ENCODE data around the gene SMCO2. TPM values are rescaled to one million over a fixed set of nuclear protein-coding genes. Genes with fewer than 3 reads are reported as not detected.

SMCO2 gene
- total and polyA plus RNA-seq, 2 of the 13 experiments (the other 11 are each of a cell fraction or from before 2014, with no cell fraction given), result 0.15 TPM; not detected in 1

DNA sequence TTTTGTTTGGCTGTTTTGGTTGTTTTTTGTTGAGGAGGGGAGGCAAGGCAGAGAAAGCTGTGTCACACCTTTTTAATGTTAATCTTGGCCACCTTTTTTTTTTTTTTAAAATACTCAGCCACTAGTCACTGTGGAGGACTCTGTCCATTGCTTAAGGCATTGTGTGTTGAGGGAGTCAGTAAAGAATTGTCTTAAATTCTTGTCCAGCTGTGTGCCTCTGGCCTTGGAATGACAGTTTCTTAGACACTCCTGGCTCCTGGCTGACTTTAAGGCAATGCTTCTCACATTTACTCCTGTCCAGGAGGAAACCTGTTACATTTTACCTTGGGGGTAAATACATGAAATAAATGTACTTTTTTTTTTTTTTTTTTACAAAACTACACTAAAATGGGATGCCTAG lies 18.1 kb upstream of the SMCO2 start:
- Histone ChIP-seq H3K4me2 (ENCODE audit: low read depth, low read length) (no peak overlapping the region), H3K27me3 (ENCODE audit: control insufficient read depth in 1 of 2, insufficient read depth in 2 of 2, low read length in 2 of 2) (no peaks in the 10 kb centered on the region), H3K4me3 (replicated peaks in 1 of 3; ENCODE audit: insufficient read depth in 1 of 3, low read depth in 2 of 3, low read length in 3 of 3) (no peak overlapping the region), H2AFZ (ENCODE audit: low read length) (no peak overlapping the region), H3K4me1 (ENCODE audit: insufficient read depth, low read length) (no peaks in the 10 kb centered on the region), H3K27ac (ENCODE audit: extremely low read length, insufficient read depth, low read length) (no peak overlapping the region), H4K20me1 (ENCODE audit: insufficient read depth, low read length) (no peaks in the 10 kb centered on the region), H3K9me3 (ENCODE audit: low read length) (no peaks in the 10 kb centered on the region), H3K79me2 (ENCODE audit: insufficient read depth, low read length) (no peaks in the 10 kb centered on the region), H3K36me3 (replicated peaks in 1 of 2; ENCODE audit: control insufficient read depth in 1 of 2, insufficient read depth in 2 of 2, low read length in 2 of 2) (no peaks in the 10 kb centered on the region), H3K9ac (ENCODE audit: insufficient read depth, low read depth, low read length) (no peak overlapping the region)
- no peak for ATAC-seq
- CTCF ChIA-PET (ENCODE audit: low intra/inter-chr PET ratio, low total read pairs), result no interaction called here
- TF ChIP-seq, protein P1, sequence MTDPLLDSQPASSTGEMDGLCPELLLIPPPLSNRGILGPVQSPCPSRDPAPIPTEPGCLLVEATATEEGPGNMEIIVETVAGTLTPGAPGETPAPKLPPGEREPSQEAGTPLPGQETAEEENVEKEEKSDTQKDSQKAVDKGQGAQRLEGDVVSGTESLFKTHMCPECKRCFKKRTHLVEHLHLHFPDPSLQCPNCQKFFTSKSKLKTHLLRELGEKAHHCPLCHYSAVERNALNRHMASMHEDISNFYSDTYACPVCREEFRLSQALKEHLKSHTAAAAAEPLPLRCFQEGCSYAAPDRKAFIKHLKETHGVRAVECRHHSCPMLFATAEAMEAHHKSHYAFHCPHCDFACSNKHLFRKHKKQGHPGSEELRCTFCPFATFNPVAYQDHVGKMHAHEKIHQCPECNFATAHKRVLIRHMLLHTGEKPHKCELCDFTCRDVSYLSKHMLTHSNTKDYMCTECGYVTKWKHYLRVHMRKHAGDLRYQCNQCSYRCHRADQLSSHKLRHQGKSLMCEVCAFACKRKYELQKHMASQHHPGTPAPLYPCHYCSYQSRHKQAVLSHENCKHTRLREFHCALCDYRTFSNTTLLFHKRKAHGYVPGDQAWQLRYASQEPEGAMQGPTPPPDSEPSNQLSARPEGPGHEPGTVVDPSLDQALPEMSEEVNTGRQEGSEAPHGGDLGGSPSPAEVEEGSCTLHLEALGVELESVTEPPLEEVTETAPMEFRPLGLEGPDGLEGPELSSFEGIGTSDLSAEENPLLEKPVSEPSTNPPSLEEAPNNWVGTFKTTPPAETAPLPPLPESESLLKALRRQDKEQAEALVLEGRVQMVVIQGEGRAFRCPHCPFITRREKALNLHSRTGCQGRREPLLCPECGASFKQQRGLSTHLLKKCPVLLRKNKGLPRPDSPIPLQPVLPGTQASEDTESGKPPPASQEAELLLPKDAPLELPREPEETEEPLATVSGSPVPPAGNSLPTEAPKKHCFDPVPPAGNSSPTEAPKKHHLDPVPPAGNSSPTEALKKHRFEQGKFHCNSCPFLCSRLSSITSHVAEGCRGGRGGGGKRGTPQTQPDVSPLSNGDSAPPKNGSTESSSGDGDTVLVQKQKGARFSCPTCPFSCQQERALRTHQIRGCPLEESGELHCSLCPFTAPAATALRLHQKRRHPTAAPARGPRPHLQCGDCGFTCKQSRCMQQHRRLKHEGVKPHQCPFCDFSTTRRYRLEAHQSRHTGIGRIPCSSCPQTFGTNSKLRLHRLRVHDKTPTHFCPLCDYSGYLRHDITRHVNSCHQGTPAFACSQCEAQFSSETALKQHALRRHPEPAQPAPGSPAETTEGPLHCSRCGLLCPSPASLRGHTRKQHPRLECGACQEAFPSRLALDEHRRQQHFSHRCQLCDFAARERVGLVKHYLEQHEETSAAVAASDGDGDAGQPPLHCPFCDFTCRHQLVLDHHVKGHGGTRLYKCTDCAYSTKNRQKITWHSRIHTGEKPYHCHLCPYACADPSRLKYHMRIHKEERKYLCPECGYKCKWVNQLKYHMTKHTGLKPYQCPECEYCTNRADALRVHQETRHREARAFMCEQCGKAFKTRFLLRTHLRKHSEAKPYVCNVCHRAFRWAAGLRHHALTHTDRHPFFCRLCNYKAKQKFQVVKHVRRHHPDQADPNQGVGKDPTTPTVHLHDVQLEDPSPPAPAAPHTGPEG (CRISPR knock-in tag; IDR thresholded peaks at IDR 0.05), result no peak
- TF ChIP-seq PHF20 (CRISPR knock-in tag; IDR thresholded peaks at IDR 0.05), result no peak
- no peak for TF ChIP-seq ZNF441 (CRISPR knock-in tag; IDR thresholded peaks at IDR 0.05; ENCODE audit: borderline replicate concordance)
- TF ChIP-seq ATF3 (CRISPR knock-in tag; IDR thresholded peaks at IDR 0.05), result no peak
- no peak for TF ChIP-seq ZNF558 (CRISPR knock-in tag; IDR thresholded peaks at IDR 0.05; ENCODE audit: borderline replicate concordance)
- no peak for TF ChIP-seq ERF (CRISPR knock-in tag; IDR thresholded peaks at IDR 0.05)
- no peak for TF ChIP-seq MZF1 (CRISPR knock-in tag; IDR thresholded peaks at IDR 0.05; ENCODE audit: borderline replicate concordance)
- TF ChIP-seq GPN1 (CRISPR knock-in tag; IDR thresholded peaks at IDR 0.05; ENCODE audit: borderline replicate concordance), result no peak
- no peak for TF ChIP-seq HHEX (CRISPR knock-in tag; IDR thresholded peaks at IDR 0.05)
- no peak for TF ChIP-seq KLF12 (CRISPR knock-in tag; IDR thresholded peaks at IDR 0.05; ENCODE audit: borderline replicate concordance)
- no peak for TF ChIP-seq ELF4 (CRISPR knock-in tag; IDR thresholded peaks at IDR 0.05; ENCODE audit: borderline replicate concordance)
- TF ChIP-seq GABPB1 (CRISPR knock-in tag; IDR thresholded peaks at IDR 0.05), result no peak
- no peak for TF ChIP-seq DNMT3B (CRISPR knock-in tag; conservative IDR thresholded peaks at IDR 0.05)
- TF ChIP-seq ZSCAN9 (CRISPR knock-in tag; IDR thresholded peaks at IDR 0.05; ENCODE audit: borderline replicate concordance), result no peak
- in situ Hi-C loops (cut with HindIII; ENCODE audit: extremely low pct_ligation_motif_present, low pct_unique_long_range_greater_than_20kb), result no loop called here
- no peak for FAIRE-seq
- no peak for DNase-seq (ENCODE audit: low spot score)
- intact Hi-C loops (cut with micrococcal nuclease; ENCODE audit: unreplicated experiment), result no loop called here
- POLR2A ChIA-PET, result no interaction called here
- BruUV-seq (replicated peaks), result no TSS peak

Measured in HepG2 (cell line).